Effector CD8-positive, alpha-beta T cell (primary cell): ENCODE measurements around the gene HDAC7.
A peak's percentile ranks its signal among the peaks of the same experiment; 100 is the strongest.

Experiments
- DNase-seq: peaks from one replicate; lab custom pipeline; 2025; lab: John Stamatoyannopoulos, UW

The HDAC7 gene

GRCh38 chr12:47762850-47763465, 56.7 kb downstream of the HDAC7 start:
- no peak for DNase-seq

GRCh38 chr12:47758834-47759690, 60.6 kb downstream of the HDAC7 start, which contains the start of gene RAPGEF3:
Gene RAPGEF3 (minus strand): TSS chr12:47758880. CDS start chr12:47758556, 324 bp downstream.
- peak; percentile 62 for DNase-seq

- DNase-seq, result no peak
Measured at GRCh38 chr12:47758584-47758833, 61.2 kb downstream of the HDAC7 start.

DNA sequence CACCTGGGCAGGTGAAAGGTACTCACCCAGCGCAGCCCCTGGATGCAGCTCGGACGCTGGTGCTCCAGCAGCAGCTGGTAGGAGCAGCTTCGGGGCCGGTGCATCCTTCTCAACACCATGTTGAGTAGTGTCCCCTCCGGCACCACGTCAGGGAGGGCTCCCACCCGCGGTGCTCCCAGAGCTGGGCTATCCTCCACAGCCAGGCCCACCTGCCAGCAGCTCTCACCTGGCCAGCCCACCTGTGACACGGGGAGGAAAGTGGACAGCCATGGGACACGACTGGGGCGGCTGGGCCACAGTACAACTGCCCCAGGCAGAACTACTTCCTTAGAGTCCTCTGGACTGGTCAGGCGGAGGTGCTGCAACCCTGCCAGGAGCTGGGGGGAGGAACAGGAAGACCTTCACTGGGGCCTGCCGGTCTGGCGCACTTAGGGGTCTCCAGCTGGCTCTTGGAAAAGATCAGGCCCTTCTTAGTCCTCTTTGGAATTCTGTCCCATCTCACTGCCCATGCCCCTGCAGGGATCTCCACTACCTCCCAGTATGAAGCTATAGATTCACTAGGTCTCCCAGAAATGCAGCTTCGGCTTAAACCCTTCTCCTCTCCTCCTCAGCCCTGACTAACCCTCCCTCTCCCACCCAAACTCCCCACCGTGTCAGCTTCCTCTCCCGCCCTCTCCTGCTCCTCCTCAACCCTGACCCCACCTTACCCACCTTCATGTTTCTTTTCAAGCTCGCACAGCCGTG, 61.7 kb downstream of the HDAC7 start:
- no peak for DNase-seq

GRCh38 chr12:47757364-47757839, 62.3 kb downstream of the HDAC7 start:
- DNase-seq, result no peak

DNA sequence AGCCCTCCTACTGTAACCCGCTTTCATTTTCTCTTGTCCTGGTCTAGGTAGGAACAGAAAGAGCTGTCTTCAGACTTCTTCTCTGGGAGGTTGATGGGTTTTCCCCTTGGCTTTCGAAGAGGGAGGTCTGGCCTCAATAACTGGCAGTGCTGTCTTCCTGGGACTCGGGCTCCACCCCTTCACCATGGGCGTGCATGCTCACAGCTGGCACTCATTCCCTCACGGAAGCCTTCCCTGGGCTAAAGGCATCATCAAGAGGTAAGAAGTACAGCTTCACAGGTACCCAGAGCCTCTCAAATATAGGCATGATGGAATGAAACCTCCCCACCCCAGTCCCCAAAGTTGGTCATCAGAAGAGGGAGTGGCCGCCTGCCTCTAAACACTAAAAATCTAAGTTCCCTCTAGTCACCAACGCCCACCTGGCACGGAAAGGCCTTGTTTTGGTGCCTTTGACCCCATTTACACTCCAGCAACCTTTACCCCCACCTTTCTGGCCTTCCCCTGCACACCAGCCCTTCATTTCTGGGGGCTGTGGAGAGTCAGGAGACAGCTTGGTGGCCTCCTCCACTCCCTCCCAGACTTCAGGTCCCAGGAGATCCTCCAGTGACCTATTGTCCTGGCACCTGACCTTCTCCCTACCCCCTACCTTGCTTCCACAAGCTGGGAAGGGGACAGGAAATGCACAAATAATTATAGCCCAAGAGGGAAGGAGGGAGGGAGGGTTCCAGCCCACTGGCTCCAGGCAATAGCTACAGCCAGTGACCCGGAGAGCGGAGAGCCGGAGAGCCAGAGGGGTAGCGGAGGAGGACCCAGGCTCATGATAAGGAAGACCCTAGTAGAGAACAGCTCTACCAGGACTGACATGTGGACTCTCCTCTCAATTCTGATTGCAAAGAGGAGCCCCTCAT, 63.8 kb downstream of the HDAC7 start:
- no peak for DNase-seq

DNA sequence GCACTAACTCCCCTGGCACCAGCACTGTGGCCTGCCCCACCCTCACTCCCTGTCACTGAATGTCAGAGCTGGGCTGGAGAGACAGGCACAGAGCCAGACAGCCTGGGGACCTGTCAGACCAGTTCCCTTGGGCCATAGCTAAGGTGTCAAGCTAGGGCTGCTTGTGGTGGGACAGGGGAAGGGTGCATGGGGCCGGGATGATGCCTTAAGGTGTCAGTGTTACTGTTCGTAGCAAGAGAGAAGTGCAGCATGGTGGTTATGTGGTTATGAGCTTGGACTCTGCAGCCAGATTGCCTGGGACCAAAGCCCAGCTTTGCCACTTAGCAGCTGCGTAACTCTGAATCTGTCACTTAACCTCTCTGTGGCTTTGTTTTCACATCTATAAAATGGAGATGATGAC, 64.8 kb downstream of the HDAC7 start:
- no peak for DNase-seq

GRCh38 chr12:47754126-47754525, 65.6 kb downstream of the HDAC7 start:
- no peak for DNase-seq

GRCh38 chr12:47753021-47754001, 66.4 kb downstream of the HDAC7 start:
- no peak for DNase-seq

GRCh38 chr12:47752552-47752951, 67.2 kb downstream of the HDAC7 start:
- no peak for DNase-seq

- no peak for DNase-seq
Measured at GRCh38 chr12:47752121-47752520, 67.6 kb downstream of the HDAC7 start.

DNA sequence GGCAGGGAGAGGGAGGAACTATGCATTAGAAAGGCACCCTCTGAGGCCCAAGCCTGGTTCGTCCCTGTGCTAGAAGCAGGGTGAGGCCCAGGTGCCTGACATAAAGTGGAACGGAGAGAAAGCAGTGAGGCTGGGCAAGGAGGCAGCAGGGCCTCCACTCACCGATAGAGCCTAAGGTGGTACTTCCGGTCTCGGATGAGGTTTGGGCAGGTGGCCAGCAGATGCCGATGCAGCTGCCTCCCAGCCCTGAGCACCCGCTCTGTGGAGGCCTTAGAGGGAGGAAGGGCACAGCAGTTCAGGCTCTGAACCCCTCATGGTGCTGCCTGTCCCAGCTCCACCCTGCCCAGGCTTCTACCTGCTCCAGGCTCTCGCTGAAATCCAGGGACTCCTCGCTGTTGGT, 68.1 kb downstream of the HDAC7 start:
- DNase-seq, result no peak

GRCh38 chr12:47750916-47751470, 68.7 kb downstream of the HDAC7 start:
- DNase-seq, result no peak

DNA sequence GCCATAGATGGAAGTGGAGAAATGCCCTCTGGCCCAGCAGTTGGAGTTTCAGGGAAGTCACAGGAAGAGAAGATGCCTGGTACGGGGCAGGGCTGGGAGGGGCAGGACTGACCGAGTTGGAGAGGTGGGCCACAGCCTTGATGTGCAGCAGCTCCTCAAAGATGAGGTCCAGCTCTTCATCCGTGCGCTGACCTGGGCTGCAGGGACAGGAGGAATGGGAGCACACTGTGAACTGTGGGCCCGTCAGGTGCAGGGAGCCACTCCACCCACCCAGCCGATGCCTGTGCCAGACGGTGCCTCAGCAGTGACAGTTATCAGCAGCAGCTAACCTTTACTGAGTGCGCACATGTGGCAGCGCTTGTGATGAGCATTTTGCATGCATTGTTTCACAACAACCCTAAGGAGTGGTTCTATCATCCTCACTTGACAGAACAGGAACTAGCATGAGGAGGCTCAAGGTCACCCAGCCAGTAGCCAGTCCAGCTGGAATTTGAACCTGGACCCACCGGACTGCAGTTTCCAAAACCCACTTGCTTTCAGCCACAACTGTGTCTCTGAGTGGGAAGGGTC, 69.4 kb downstream of the HDAC7 start:
- no peak for DNase-seq

- no peak for DNase-seq
Measured at GRCh38 chr12:47748899-47749298, 70.8 kb downstream of the HDAC7 start.

DNA sequence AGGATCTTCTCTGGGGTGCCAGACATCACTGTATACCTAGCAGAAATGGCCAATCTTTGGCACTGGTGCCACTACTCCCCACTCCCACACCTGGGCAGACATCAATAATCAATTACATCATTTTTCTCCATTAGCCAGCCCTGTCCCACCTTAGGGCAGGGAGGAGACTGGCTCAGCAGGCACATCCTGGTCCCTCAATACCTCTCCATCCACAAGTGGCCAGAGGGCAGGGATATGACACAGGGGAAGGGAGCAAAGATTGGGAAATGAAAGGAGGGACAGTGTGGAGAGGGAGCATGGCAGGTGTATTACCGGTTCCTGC, 71.2 kb downstream of the HDAC7 start:
- no peak for DNase-seq

DNA sequence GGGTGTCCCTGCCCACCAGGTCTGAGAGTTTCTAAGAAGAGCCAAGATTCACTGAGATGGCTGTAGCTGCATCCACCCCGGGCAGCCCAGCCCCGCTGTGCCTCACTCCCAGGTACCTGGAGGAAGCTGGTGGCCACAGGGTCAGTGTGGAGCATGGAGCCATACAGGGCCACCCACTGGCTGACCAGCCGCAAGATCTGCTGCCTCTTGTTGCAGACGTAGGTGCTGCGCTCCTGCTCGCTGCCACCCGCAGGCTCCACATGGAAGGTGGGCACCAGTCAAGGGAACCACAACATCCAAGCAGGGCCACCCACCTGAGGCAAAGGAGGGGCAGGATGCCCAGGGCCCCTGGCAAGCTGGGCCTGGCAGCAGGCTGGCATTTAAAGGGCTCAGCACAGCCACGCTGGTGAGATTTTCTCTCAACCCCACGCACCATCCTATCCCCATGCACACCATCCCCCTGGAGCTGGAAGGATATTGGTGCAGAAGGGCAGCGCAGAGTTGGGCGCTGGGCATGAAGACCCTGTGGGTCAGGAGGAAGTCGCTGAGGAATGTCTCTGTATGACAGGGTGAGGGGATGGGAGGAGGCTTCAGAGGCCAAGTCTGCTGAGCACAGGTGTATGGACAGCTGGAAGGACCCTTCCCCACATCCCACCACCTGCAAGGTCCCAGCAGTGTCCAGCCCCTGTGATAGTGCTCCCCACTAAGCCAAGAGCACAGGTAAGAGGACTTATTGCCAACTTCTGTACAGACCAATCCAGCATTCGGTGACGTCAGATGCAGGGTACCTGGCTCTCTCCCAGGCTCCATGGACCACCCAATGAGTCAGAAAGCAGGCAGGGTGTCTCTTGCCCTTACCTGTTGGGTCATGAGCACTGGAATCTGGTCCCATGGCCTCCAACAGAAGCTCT, 71.9 kb downstream of the HDAC7 start:
- DNase-seq, result no peak

GRCh38 chr12:47747126-47747525, 72.6 kb downstream of the HDAC7 start:
- no peak for DNase-seq

- no peak for DNase-seq
Measured at GRCh38 chr12:47746523-47746922, 73.2 kb downstream of the HDAC7 start.
